Adrenal gland (tissue), 5 donors: ENCODE data around the gene UBA3.

Source experiments
- CTCF ChIP-seq, 6 experiments: fragments of 450-650 bp in 4 of 6; fragments of 200-600 bp in 2 of 6; sonication (generic) in 1 of 6; IDR thresholded peaks; 1 replicate in 5 of 6; 2 replicates in 1 of 6; pipeline versions ENCODE4 v1.5.1 to v1.8.0; 2016 to 2021; ENCODE audit warnings: antibody characterized with exemption in 6 of 6, mild to moderate bottlenecking in 2 of 6, moderate library complexity in 1 of 6
- POLR2A ChIP-seq, 2 donors: fragments of 450-650 bp; IDR thresholded peaks; one replicate each; pipeline ENCODE4 v1.6.1; 2017; ENCODE audit warnings: antibody characterized with exemption in 2 of 2, mild to moderate bottlenecking in 2 of 2, moderate library complexity in 1 of 2
- donor health status: DM: no; HTN: no; CAD: no.

- TF ChIP-seq CTCF (IDR thresholded peaks at IDR 0.05) = no peak
- TF ChIP-seq POLR2A (IDR thresholded peaks at IDR 0.05) = no peak
Observed at GRCh38 chr3:69065318-69065964, 14.7 kb downstream of the UBA3 start.
